LNCaP clone FGC (cell line): Measurements from ENCODE around the gene NEMF.
"Not testable (repeated sequence)": the region's sequence is repeated elsewhere in the genome, so short reads cannot be mapped to it uniquely, and the experiment has no call there.

Source experiments
- DNase-seq: peaks from one replicate; pipeline ENCODE4 v3.0.0-alpha.2; 2011; ENCODE audit warnings: low read depth
- H3K4me3 ChIP-seq: 2 replicates; pipeline ENCODE4 v1.5.1; 2011; ENCODE audit warnings: mild to moderate bottlenecking, low read depth, low read length, control low read depth
- TF ChIP-seq, protein P1 (sequence below): IDR thresholded peaks from 2 replicates; pipeline ENCODE4 v1.5.1; 2012; ENCODE audit warnings: mild to moderate bottlenecking; ENCODE audit not compliant: control insufficient read depth, insufficient read depth; ENCODE audit errors: extremely low read depth

Gene NEMF

DNA sequence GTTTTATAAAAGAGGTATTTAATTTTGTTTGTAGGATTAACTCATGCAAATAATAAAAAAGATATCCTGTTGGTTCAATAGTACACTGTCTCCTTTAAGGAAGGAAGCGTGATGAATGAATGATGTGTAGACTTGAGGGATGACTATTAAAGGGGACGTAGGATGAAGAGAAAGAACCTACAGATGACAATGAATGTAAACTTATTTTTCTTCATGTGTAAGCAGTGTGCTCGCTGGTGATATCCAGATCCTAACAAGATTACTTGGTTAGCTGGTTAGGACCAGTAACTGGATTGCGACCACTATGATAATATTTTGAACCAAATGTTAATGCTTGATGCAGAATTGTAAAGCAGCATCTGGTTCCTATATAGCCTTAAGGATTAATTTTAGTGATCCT, 42.9 kb upstream of the NEMF start:
- no peak for DNase-seq
- peak overlapping the region; percentile 94 for H3K4me3 ChIP-seq
- TF ChIP-seq, protein P1, sequence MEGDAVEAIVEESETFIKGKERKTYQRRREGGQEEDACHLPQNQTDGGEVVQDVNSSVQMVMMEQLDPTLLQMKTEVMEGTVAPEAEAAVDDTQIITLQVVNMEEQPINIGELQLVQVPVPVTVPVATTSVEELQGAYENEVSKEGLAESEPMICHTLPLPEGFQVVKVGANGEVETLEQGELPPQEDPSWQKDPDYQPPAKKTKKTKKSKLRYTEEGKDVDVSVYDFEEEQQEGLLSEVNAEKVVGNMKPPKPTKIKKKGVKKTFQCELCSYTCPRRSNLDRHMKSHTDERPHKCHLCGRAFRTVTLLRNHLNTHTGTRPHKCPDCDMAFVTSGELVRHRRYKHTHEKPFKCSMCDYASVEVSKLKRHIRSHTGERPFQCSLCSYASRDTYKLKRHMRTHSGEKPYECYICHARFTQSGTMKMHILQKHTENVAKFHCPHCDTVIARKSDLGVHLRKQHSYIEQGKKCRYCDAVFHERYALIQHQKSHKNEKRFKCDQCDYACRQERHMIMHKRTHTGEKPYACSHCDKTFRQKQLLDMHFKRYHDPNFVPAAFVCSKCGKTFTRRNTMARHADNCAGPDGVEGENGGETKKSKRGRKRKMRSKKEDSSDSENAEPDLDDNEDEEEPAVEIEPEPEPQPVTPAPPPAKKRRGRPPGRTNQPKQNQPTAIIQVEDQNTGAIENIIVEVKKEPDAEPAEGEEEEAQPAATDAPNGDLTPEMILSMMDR, result no peak

- not testable (repeated sequence) for DNase-seq
- peak overlapping the region; percentile 94 for H3K4me3 ChIP-seq
These were observed 41.9 kb upstream of the NEMF start for GRCh38 chr14:49894214-49895107.

DNA sequence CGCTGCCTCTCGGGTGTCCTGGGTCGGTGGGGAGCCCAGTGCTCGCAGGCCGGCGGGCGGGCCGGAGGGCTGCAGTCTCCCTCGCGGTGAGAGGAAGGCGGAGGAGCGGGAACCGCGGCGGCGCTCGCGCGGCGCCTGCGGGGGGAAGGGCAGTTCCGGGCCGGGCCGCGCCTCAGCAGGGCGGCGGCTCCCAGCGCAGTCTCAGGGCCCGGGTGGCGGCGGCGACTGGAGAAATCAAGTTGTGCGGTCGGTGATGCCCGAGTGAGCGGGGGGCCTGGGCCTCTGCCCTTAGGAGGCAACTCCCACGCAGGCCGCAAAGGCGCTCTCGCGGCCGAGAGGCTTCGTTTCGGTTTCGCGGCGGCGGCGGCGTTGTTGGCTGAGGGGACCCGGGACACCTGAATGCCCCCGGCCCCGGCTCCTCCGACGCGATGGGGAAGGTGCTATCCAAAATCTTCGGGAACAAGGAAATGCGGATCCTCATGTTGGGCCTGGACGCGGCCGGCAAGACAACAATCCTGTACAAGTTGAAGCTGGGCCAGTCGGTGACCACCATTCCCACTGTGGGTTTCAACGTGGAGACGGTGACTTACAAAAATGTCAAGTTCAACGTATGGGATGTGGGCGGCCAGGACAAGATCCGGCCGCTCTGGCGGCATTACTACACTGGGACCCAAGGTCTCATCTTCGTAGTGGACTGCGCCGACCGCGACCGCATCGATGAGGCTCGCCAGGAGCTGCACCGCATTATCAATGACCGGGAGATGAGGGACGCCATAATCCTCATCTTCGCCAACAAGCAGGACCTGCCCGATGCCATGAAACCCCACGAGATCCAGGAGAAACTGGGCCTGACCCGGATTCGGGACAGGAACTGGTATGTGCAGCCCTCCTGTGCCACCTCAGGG, 41.0 kb upstream of the NEMF start:
- no peak for DNase-seq
- H3K4me3 ChIP-seq, result peak overlapping the region; percentile 94
- TF ChIP-seq, protein P1, result no peak

GRCh38 chr14:49892636-49893308, 40.2 kb upstream of the NEMF start, which contains the start of gene ARF6:
ARF6 (plus strand) TSS chr14:49893082; CDS start chr14:49893737, 655 bp downstream.
- TF ChIP-seq, protein P1, result peak; percentile 32; the same call in 1 of the 2 replicates
- H3K4me3 ChIP-seq, result peak within 1 kb of the TSS; percentile 94
- DNase-seq, result peak; percentile 90

GRCh38 chr14:49892301-49892635, 39.7 kb upstream of the NEMF start:
- DNase-seq, result peak; percentile 54
- H3K4me3 ChIP-seq, result peak overlapping the region; percentile 94
- TF ChIP-seq, protein P1, result no peak

DNA sequence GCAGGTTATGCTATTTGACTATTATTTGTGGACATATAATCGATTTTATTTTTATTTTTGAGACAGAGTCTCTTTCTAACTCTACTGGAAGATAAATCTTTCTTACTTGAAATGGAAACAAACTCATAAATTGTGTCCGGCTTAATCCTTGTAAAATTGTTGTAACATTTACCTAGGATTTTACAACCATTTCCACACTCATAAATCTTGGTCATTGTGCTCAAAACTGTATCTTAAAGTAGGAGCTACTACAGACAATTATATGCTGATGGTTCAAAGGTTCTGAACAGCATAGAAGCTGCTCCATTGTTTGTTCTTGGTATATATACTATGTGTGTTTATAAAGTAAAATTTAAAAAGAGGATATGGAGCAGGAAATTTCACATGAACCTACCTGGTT, 35.7 kb upstream of the NEMF start:
- DNase-seq, result peak; percentile 92
- TF ChIP-seq, protein P1, result no peak
- no peak overlapping the region for H3K4me3 ChIP-seq
